B cell (primary cell): Measurements from ENCODE around the gene SLC27A3. TPM values are rescaled to one million over a fixed set of nuclear protein-coding genes. Genes with fewer than 3 reads are reported as not detected.

ENCODE experiments used
- ATAC-seq: fragments of 200-7000 bp; cut with Tn5 transposase; one replicate; pipeline ENCODE4 v1.10.0; 2021; ENCODE audit warnings: low read depth, mild to moderate bottlenecking, moderate number of reproducible peaks, moderate library complexity
- CTCF ChIA-PET: fragments of 350-600 bp; sonication (Branson Sonifier 250); formaldehyde crosslinking; loops from one replicate; lab custom pipeline; 2021; ENCODE audit warnings: antibody characterized with exemption, inconsistent platforms; lab: Charles Lee
- POLR2A ChIA-PET: fragments of 350-600 bp; sonication (Branson Sonifier 250); formaldehyde crosslinking; loops from one replicate; lab custom pipeline; 2021; ENCODE audit warnings: antibody characterized with exemption; lab: Charles Lee
- DNase-seq: peaks from one replicate; pipeline ENCODE4 v3.0.0; 2013
- H2AFZ ChIP-seq: 2 replicates; pipeline ENCODE4 v1.6.1; 2012; ENCODE audit warnings: mild to moderate bottlenecking, low read depth, low read length; ENCODE audit not compliant: insufficient read depth, poor library complexity, severe bottlenecking
- H3K27ac ChIP-seq, 2 donors: 1 replicate in 1 of 2; 2 replicates in 1 of 2; pipeline ENCODE4 v1.5.1; 2012 to 2013; ENCODE audit warnings: low read length in 2 of 2, mild to moderate bottlenecking in 2 of 2, moderate library complexity in 1 of 2
- H3K27me3 ChIP-seq, 4 experiments: fragments of 200-600 bp in 1 of 4; sonication (generic) in 1 of 4; replicated peaks in 1 of 4; 1 replicate in 2 of 4; 2 replicates in 2 of 4; pipeline versions ENCODE4 v1.6.1 to v1.7.0; 2013 to 2016; ENCODE audit warnings: low read length in 3 of 4, mild to moderate bottlenecking in 2 of 4, mixed read lengths in 1 of 4, moderate library complexity in 1 of 4; ENCODE audit not compliant: insufficient read depth in 4 of 4, control insufficient read depth in 3 of 4; ENCODE audit errors: control extremely low read depth in 1 of 4
- H3K36me3 ChIP-seq, 2 experiments: replicated peaks in 1 of 2; 1 replicate in 1 of 2; 2 replicates in 1 of 2; pipeline versions ENCODE4 v1.6.1 to v1.7.1; 2013; ENCODE audit warnings: low read length in 1 of 2; ENCODE audit not compliant: insufficient read depth in 2 of 2, control insufficient read depth in 1 of 2; ENCODE audit errors: control extremely low read depth in 1 of 2, extremely low read depth in 1 of 2
- H3K4me1 ChIP-seq, 2 donors: fragments of 200-600 bp in 1 of 2; sonication (generic) in 1 of 2; 1 replicate in 1 of 2; 2 replicates in 1 of 2; pipeline versions ENCODE4 v1.5.1 to v1.6.1; 2013 to 2017; ENCODE audit warnings: low read length in 2 of 2; ENCODE audit not compliant: control insufficient read depth in 2 of 2, insufficient read depth in 2 of 2
- H3K4me2 ChIP-seq: replicated peaks from 2 replicates; pipeline ENCODE3; 2012; ENCODE audit warnings: mild to moderate bottlenecking, low read depth, low read length; ENCODE audit not compliant: poor library complexity, severe bottlenecking
- H3K4me3 ChIP-seq, 5 experiments: fragments of 200-600 bp in 1 of 5; sonication (generic) in 1 of 5; 1 replicate in 3 of 5; 2 replicates in 2 of 5; pipeline versions ENCODE4 v1.5.1 to v1.7.0; 2011 to 2016; ENCODE audit warnings: low read length in 4 of 5, mild to moderate bottlenecking in 4 of 5, low read depth in 2 of 5, control low read depth in 1 of 5, moderate library complexity in 1 of 5; ENCODE audit not compliant: insufficient read depth in 1 of 5; ENCODE audit errors: control extremely low read depth in 1 of 5, extremely low read depth in 1 of 5
- H3K79me2 ChIP-seq: fragments of 200-600 bp; sonication (generic); one replicate; pipeline ENCODE4 v1.6.0; 2016; ENCODE audit warnings: low read length; ENCODE audit not compliant: control insufficient read depth, insufficient read depth
- H3K9ac ChIP-seq: fragments of 200-600 bp; sonication (generic); 2 replicates; pipeline ENCODE4 v1.6.1; 2017; ENCODE audit warnings: mild to moderate bottlenecking, low read length, moderate library complexity
- H3K9me3 ChIP-seq, 3 donors: one replicate each; pipeline versions ENCODE4 v1.6.1 to v1.7.1; 2013; ENCODE audit warnings: low read length in 2 of 3; ENCODE audit not compliant: control insufficient read depth in 2 of 3, insufficient read depth in 1 of 3; ENCODE audit errors: control extremely low read depth in 1 of 3
- H4K20me1 ChIP-seq: 2 replicates; pipeline ENCODE4 v1.6.0; 2012; ENCODE audit warnings: mild to moderate bottlenecking, low read length; ENCODE audit not compliant: insufficient read depth, control insufficient read depth, poor library complexity, severe bottlenecking
- H3K27ac Mint-ChIP-seq: one replicate; pipeline ENCODE4 v1.8.0; 2021; ENCODE audit warnings: mixed read lengths
- H3K27me3 Mint-ChIP-seq: one replicate; pipeline ENCODE4 v1.8.0; 2021; ENCODE audit warnings: mixed read lengths
- H3K4me1 Mint-ChIP-seq: one replicate; pipeline ENCODE4 v1.8.0; 2021; ENCODE audit warnings: mixed read lengths
- H3K4me3 Mint-ChIP-seq: one replicate; pipeline ENCODE4 v1.8.0; 2021; ENCODE audit warnings: mixed read lengths
- H3K9me3 Mint-ChIP-seq: one replicate; pipeline ENCODE4 v1.8.0; 2022; ENCODE audit warnings: mixed read lengths; ENCODE audit not compliant: insufficient read depth
- EZH2 ChIP-seq: IDR thresholded peaks from 2 replicates; pipeline ENCODE4 v1.6.1; 2012; ENCODE audit warnings: borderline replicate concordance, low read depth, mild to moderate bottlenecking, moderate library complexity, low read length; ENCODE audit not compliant: insufficient read depth, poor library complexity, severe bottlenecking
- WGBS: methylation state at CpG from one replicate; pipeline ENCODE4 v1.1.5; 2013; ENCODE audit warnings: missing lambda C conversion rate; ENCODE audit not compliant: insufficient coverage; 5-methylcytosine and 5-hydroxymethylcytosine counted together
- intact Hi-C: fragments of 100-400 bp; cut with micrococcal nuclease; formaldehyde crosslinking; loops from one replicate; pipeline ENCODE4 v1.10.0; 2022
- polyA plus RNA-seq: library from polyadenylated mRNA; depleted of rRNA; stranded (reverse); fragments of >200 nt; gene quantifications from 2 replicates; pipeline ENCODE4 v1.2.3, GENCODE V29; 2012
- total RNA-seq, 2 donors: library from RNA; stranded (reverse); fragments of 120-200 nt in 1 of 2; gene quantifications; 1 replicate in 1 of 2; 2 replicates in 1 of 2; pipeline versions ENCODE4 v1.2.3 to v1.2.4, GENCODE V29; 2013 to 2022
- TF ChIP-seq, protein P1 (sequence below): fragments of 200-600 bp; IDR thresholded peaks from one replicate; pipeline ENCODE4 v1.8.0; 2022; ENCODE audit warnings: antibody characterized with exemption, mild to moderate bottlenecking

Gene SLC27A3
- total and polyA plus RNA-seq, 2 donors (not counting 1 experiment from before 2014, with no cell fraction given) = 15.6 to 19.4 TPM

DNA sequence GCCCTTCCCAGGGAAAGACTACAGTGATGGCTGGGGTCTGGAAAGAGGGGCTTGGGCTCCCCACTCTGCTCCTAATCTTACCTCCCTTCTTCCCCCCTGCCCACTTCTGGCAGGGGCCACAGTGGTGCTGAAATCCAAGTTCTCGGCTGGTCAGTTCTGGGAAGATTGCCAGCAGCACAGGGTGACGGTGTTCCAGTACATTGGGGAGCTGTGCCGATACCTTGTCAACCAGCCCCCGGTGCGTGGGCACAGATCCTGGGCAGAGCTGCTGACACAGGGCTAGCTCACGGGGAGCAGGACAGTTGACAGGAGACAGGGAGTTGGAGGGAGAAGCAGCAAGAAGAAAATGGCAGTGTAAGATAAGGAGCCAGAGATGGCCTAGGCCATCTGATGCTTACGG is 2.4 kb downstream of the SLC27A3 start:
- Histone ChIP-seq H3K9me3 (no peaks in the 10 kb centered on the region), H3K9ac (no peak overlapping the region), H3K4me1 (peaks cover 12 to 26% of the 10 kb centered on the region in 2 donors), H3K27ac (no peak overlapping the region), H2AFZ (no peak overlapping the region), H3K4me2 (no peak overlapping the region), H4K20me1 (peaks cover 9% of the 10 kb centered on the region), H3K36me3 (peaks cover 0 to 6% of the 10 kb centered on the region in 2 experiments), H3K79me2 (peaks cover 6% of the 10 kb centered on the region), H3K27me3 (no peaks in the 10 kb centered on the region), H3K4me3 (no peak overlapping the region)
- WGBS = 98% methylated on average over 7 of the region's 7 CpGs
- ATAC-seq (no peak), DNase-seq (peak; percentile 14)
- H3K27ac Mint-ChIP-seq = no peak overlapping the region
- peaks cover 25% of the 10 kb centered on the region for H3K4me1 Mint-ChIP-seq
- TF ChIP-seq, protein P1, sequence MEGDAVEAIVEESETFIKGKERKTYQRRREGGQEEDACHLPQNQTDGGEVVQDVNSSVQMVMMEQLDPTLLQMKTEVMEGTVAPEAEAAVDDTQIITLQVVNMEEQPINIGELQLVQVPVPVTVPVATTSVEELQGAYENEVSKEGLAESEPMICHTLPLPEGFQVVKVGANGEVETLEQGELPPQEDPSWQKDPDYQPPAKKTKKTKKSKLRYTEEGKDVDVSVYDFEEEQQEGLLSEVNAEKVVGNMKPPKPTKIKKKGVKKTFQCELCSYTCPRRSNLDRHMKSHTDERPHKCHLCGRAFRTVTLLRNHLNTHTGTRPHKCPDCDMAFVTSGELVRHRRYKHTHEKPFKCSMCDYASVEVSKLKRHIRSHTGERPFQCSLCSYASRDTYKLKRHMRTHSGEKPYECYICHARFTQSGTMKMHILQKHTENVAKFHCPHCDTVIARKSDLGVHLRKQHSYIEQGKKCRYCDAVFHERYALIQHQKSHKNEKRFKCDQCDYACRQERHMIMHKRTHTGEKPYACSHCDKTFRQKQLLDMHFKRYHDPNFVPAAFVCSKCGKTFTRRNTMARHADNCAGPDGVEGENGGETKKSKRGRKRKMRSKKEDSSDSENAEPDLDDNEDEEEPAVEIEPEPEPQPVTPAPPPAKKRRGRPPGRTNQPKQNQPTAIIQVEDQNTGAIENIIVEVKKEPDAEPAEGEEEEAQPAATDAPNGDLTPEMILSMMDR = no peak
- no peak for TF ChIP-seq EZH2
- peak overlapping the region; percentile 64 for H3K4me3 Mint-ChIP-seq
- CTCF ChIA-PET = interaction anchor here (2.5 kb wide), 1 partner anchor 209 kb away, joined by 11 read pairs; the partner anchor contains the start of gene RAB13
- H3K9me3 Mint-ChIP-seq = no peaks in the 10 kb centered on the region
- intact Hi-C loops = no loop called here
- POLR2A ChIA-PET = no interaction called here
- no peaks in the 10 kb centered on the region for H3K27me3 Mint-ChIP-seq

DNA sequence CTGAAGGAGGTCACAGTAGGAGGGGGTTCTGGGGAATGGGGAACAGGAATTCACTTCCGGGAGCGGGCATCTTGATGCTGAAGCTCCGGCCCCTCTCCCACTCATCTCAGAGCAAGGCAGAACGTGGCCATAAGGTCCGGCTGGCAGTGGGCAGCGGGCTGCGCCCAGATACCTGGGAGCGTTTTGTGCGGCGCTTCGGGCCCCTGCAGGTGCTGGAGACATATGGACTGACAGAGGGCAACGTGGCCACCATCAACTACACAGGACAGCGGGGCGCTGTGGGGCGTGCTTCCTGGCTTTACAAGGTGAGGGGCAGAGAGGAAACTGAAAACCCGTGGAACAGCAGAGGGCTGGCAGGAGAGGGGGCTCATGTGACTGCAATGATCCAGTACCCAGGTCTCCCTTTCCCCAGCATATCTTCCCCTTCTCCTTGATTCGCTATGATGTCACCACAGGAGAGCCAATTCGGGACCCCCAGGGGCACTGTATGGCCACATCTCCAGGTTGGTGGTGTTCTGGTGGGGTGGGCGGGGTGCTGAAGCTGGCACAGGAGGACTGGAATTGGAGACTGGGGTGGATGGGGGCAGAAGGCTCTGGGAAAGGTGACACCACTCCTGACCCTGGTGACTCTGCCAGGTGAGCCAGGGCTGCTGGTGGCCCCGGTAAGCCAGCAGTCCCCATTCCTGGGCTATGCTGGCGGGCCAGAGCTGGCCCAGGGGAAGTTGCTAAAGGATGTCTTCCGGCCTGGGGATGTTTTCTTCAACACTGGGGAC is 3.0 kb downstream of the SLC27A3 start:
- H3K27me3 Mint-ChIP-seq = no peaks in the 10 kb centered on the region
- no peak overlapping the region for H3K9ac ChIP-seq
- ATAC-seq (no peak), DNase-seq (peak; percentile 12)
- H3K9me3 Mint-ChIP-seq = no peaks in the 10 kb centered on the region
- TF ChIP-seq EZH2 = no peak
- TF ChIP-seq, protein P1 = no peak
- POLR2A ChIA-PET = no interaction called here
- H3K4me1 ChIP-seq = peaks cover 15 to 32% of the 10 kb centered on the region in 2 donors
- no peak overlapping the region for H3K4me2 ChIP-seq
- peaks cover 0 to under 1% of the 10 kb centered on the region in 2 experiments for H3K36me3 ChIP-seq
- peaks cover 6% of the 10 kb centered on the region for H3K79me2 ChIP-seq
- no peak overlapping the region for H3K4me3 Mint-ChIP-seq
- no peak overlapping the region for H3K4me3 ChIP-seq
- H4K20me1 ChIP-seq = peaks cover 9% of the 10 kb centered on the region
- intact Hi-C loops = no loop called here
- no peak overlapping the region for H2AFZ ChIP-seq
- WGBS = 97% methylated on average over 17 of the region's 22 CpGs
- H3K27ac ChIP-seq = no peak overlapping the region
- H3K27me3 ChIP-seq = no peaks in the 10 kb centered on the region
- CTCF ChIA-PET = no interaction called here
- H3K9me3 ChIP-seq = no peaks in the 10 kb centered on the region
- H3K4me1 Mint-ChIP-seq = peaks cover 26% of the 10 kb centered on the region
- no peak overlapping the region for H3K27ac Mint-ChIP-seq
